ENCODE data around the gene PACSIN2. TPM values are rescaled to one million over a fixed set of nuclear protein-coding genes. Genes with fewer than 3 reads are reported as not detected.

PACSIN2 gene
- total and polyA plus RNA-seq, 2 experiments from 2014 or later, result 23.5 to 57.3 TPM

DNA sequence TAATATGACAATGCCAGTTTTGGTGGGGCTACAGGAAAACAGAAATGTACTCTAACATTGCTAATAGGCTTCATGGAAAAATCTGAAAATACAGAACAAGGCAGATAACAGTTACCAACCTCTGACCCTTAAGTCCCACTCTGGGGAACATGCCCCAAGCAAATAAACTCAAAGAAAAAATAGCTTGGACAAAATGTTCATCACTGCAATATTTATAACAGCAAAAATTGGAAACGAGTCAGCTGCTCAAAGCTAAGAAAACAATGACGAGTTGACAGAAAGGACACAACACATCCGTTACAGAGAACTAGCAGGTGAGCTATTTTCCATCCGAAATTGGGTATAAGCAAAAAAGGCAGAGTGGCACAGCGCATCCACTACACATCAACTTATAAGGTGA lies 70.5 kb downstream of the PACSIN2 start:
- TF ChIP-seq EZH2 (IDR thresholded peaks at IDR 0.05; ENCODE audit: low read depth, unreplicated experiment) (no peak), NANOG (IDR thresholded peaks at IDR 0.05; ENCODE audit: borderline replicate concordance) (no peak), JUNB (IDR thresholded peaks at IDR 0.05; ENCODE audit: unreplicated experiment) (no peak), POLR2AphosphoS5 (IDR thresholded peaks at IDR 0.05; ENCODE audit: low read depth) (no peak)
- TF ChIP-seq, protein P1, sequence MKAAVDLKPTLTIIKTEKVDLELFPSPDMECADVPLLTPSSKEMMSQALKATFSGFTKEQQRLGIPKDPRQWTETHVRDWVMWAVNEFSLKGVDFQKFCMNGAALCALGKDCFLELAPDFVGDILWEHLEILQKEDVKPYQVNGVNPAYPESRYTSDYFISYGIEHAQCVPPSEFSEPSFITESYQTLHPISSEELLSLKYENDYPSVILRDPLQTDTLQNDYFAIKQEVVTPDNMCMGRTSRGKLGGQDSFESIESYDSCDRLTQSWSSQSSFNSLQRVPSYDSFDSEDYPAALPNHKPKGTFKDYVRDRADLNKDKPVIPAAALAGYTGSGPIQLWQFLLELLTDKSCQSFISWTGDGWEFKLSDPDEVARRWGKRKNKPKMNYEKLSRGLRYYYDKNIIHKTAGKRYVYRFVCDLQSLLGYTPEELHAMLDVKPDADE (IDR thresholded peaks at IDR 0.05), result no peak
- TF ChIP-seq, protein P2, sequence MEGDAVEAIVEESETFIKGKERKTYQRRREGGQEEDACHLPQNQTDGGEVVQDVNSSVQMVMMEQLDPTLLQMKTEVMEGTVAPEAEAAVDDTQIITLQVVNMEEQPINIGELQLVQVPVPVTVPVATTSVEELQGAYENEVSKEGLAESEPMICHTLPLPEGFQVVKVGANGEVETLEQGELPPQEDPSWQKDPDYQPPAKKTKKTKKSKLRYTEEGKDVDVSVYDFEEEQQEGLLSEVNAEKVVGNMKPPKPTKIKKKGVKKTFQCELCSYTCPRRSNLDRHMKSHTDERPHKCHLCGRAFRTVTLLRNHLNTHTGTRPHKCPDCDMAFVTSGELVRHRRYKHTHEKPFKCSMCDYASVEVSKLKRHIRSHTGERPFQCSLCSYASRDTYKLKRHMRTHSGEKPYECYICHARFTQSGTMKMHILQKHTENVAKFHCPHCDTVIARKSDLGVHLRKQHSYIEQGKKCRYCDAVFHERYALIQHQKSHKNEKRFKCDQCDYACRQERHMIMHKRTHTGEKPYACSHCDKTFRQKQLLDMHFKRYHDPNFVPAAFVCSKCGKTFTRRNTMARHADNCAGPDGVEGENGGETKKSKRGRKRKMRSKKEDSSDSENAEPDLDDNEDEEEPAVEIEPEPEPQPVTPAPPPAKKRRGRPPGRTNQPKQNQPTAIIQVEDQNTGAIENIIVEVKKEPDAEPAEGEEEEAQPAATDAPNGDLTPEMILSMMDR (conservative IDR thresholded peaks at IDR 0.05; ENCODE audit: low read depth in 2 of 2), result no peak
- H3K79me2 ChIP-seq (replicated peaks; ENCODE audit: insufficient read depth), result peaks cover 91% of the 10 kb centered on the region
- H3K9me2 ChIP-seq (ENCODE audit: insufficient read depth), result 0 out of 2 replicates have a peak, but pooled peaks cover 4% of the 10 kb centered on the region
- no peaks in the 10 kb centered on the region for H3K27me3 ChIP-seq (ENCODE audit: insufficient read depth)
- Mint-ChIP-seq H3K27me3 (ENCODE audit: insufficient read depth, low read depth, poor library complexity) (peaks cover 6% of the 10 kb centered on the region), H3K4me1 (peaks cover 54% of the 10 kb centered on the region), H3K4me3 (no peak overlapping the region), H3K9me3 (no peaks in the 10 kb centered on the region), H3K36me3 (ENCODE audit: low read depth) (no peaks in the 10 kb centered on the region; the same call in 1 of the 3 replicates), H3K27ac (no peak overlapping the region)
- peaks cover 28% of the 10 kb centered on the region for H3K4me1 ChIP-seq (ENCODE audit: insufficient read depth)
- DNase-seq (ENCODE audit: low spot score) (no peak), ATAC-seq (no peak)
- H2AFZ ChIP-seq, result no peak overlapping the region
- no peak overlapping the region for H3K27ac ChIP-seq (ENCODE audit: low read depth)
- H4K20me1 ChIP-seq (replicated peaks; ENCODE audit: insufficient read depth), result peaks cover 65% of the 10 kb centered on the region
- no peak overlapping the region for H3K4me3 ChIP-seq
- H3F3A ChIP-seq (replicated peaks; ENCODE audit: low read depth), result no peaks in the 10 kb centered on the region
- no peak overlapping the region for H3K4me2 ChIP-seq
- no peaks in the 10 kb centered on the region for H3K36me3 ChIP-seq (ENCODE audit: insufficient read depth)

DNA sequence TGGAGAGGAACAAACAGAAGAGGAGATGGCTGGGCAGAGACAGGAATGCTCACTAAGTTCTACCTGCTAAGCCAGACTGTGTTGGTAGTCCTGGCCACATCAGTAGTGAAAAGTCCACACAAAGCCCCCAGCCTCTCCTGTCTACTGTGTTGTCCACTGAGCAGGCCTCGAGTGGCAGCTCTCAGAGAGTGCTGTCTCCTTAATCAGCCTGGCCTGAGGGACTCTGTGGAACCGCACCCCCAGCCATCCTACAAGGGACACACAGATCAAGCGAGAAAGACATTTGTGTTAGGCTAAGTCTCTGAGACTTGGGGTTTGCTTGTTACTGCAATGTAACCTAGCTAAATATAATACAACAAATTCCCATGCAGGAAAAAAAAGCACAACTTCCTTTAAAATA lies 71.0 kb downstream of the PACSIN2 start:
- Mint-ChIP-seq H3K27me3 (ENCODE audit: insufficient read depth, low read depth, poor library complexity) (peaks cover 6% of the 10 kb centered on the region), H3K36me3 (ENCODE audit: low read depth) (no peaks in the 10 kb centered on the region; the same call in 1 of the 3 replicates), H3K4me3 (no peak overlapping the region), H3K4me1 (peaks cover 55% of the 10 kb centered on the region), H3K27ac (no peak overlapping the region), H3K9me3 (no peaks in the 10 kb centered on the region)
- Histone ChIP-seq H3F3A (replicated peaks; ENCODE audit: low read depth) (no peaks in the 10 kb centered on the region), H3K9me2 (ENCODE audit: insufficient read depth) (0 out of 2 replicates have a peak, but pooled peaks cover 4% of the 10 kb centered on the region), H3K27me3 (ENCODE audit: insufficient read depth) (no peaks in the 10 kb centered on the region), H4K20me1 (replicated peaks; ENCODE audit: insufficient read depth) (peaks cover 65% of the 10 kb centered on the region), H3K36me3 (ENCODE audit: insufficient read depth) (no peaks in the 10 kb centered on the region), H3K4me1 (ENCODE audit: insufficient read depth) (peaks cover 29% of the 10 kb centered on the region), H3K4me3 (no peak overlapping the region), H3K27ac (ENCODE audit: low read depth) (no peak overlapping the region), H3K4me2 (no peak overlapping the region), H3K79me2 (replicated peaks; ENCODE audit: insufficient read depth) (peaks cover 91% of the 10 kb centered on the region), H2AFZ (no peak overlapping the region)
- ATAC-seq (no peak), DNase-seq (ENCODE audit: low spot score) (no peak)
- TF ChIP-seq, protein P3, sequence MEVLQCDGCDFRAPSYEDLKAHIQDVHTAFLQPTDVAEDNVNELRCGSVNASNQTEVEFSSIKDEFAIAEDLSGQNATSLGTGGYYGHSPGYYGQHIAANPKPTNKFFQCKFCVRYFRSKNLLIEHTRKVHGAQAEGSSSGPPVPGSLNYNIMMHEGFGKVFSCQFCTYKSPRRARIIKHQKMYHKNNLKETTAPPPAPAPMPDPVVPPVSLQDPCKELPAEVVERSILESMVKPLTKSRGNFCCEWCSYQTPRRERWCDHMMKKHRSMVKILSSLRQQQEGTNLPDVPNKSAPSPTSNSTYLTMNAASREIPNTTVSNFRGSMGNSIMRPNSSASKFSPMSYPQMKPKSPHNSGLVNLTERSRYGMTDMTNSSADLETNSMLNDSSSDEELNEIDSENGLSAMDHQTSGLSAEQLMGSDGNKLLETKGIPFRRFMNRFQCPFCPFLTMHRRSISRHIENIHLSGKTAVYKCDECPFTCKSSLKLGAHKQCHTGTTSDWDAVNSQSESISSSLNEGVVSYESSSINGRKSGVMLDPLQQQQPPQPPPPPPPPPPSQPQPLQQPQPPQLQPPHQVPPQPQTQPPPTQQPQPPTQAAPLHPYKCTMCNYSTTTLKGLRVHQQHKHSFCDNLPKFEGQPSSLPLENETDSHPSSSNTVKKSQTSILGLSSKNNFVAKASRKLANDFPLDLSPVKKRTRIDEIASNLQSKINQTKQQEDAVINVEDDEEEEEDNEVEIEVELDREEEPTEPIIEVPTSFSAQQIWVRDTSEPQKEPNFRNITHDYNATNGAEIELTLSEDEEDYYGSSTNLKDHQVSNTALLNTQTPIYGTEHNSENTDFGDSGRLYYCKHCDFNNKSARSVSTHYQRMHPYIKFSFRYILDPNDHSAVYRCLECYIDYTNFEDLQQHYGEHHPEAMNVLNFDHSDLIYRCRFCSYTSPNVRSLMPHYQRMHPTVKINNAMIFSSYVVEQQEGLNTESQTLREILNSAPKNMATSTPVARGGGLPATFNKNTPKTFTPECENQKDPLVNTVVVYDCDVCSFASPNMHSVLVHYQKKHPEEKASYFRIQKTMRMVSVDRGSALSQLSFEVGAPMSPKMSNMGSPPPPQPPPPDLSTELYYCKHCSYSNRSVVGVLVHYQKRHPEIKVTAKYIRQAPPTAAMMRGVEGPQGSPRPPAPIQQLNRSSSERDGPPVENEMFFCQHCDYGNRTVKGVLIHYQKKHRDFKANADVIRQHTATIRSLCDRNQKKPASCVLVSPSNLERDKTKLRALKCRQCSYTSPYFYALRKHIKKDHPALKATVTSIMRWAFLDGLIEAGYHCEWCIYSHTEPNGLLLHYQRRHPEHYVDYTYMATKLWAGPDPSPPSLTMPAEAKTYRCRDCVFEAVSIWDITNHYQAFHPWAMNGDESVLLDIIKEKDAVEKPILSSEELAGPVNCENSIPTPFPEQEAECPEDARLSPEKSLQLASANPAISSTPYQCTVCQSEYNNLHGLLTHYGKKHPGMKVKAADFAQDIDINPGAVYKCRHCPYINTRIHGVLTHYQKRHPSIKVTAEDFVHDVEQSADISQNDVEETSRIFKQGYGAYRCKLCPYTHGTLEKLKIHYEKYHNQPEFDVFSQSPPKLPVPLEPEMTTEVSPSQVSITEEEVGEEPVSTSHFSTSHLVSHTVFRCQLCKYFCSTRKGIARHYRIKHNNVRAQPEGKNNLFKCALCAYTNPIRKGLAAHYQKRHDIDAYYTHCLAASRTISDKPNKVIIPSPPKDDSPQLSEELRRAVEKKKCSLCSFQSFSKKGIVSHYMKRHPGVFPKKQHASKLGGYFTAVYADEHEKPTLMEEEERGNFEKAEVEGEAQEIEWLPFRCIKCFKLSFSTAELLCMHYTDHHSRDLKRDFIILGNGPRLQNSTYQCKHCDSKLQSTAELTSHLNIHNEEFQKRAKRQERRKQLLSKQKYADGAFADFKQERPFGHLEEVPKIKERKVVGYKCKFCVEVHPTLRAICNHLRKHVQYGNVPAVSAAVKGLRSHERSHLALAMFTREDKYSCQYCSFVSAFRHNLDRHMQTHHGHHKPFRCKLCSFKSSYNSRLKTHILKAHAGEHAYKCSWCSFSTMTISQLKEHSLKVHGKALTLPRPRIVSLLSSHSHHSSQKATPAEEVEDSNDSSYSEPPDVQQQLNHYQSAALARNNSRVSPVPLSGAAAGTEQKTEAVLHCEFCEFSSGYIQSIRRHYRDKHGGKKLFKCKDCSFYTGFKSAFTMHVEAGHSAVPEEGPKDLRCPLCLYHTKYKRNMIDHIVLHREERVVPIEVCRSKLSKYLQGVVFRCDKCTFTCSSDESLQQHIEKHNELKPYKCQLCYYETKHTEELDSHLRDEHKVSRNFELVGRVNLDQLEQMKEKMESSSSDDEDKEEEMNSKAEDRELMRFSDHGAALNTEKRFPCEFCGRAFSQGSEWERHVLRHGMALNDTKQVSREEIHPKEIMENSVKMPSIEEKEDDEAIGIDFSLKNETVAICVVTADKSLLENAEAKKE (CRISPR knock-in tag; IDR thresholded peaks at IDR 0.05), result no peak
- TF ChIP-seq EZH2 (IDR thresholded peaks at IDR 0.05; ENCODE audit: low read depth, unreplicated experiment) (no peak), JUNB (IDR thresholded peaks at IDR 0.05; ENCODE audit: unreplicated experiment) (no peak), STAT1 (IDR thresholded peaks at IDR 0.05; ENCODE audit: unreplicated experiment) (no peak)
- TF ChIP-seq, protein P2 (conservative IDR thresholded peaks at IDR 0.05; ENCODE audit: low read depth in 2 of 2), result no peak
- TF ChIP-seq, protein P1 (IDR thresholded peaks at IDR 0.05), result no peak

Data from GM23338 (cell line).